T-helper 9 cell (primary cell): ENCODE data around the gene IFNK.
"Not testable (repeated sequence)": the region's sequence is repeated elsewhere in the genome, so short reads cannot be mapped to it uniquely, and the experiment has no call there.

Experiments used
- DNase-seq: peaks from one replicate; pipeline ENCODE4 v3.0.0-alpha.2; 2020
- total RNA-seq, 2 donors: gene quantifications; one replicate each; lab custom pipeline; 2026; lab: John Stamatoyannopoulos, UW

The IFNK gene, protein sequence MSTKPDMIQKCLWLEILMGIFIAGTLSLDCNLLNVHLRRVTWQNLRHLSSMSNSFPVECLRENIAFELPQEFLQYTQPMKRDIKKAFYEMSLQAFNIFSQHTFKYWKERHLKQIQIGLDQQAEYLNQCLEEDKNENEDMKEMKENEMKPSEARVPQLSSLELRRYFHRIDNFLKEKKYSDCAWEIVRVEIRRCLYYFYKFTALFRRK
- 0 reads per million in 2 donors for total RNA-seq

DNA sequence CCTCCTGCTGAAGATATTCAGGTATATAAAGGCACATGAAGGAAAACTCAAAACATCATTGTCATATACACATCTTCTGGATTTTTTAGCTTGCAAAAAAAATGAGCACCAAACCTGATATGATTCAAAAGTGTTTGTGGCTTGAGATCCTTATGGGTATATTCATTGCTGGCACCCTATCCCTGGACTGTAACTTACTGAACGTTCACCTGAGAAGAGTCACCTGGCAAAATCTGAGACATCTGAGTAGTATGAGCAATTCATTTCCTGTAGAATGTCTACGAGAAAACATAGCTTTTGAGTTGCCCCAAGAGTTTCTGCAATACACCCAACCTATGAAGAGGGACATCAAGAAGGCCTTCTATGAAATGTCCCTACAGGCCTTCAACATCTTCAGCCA, at the start of gene IFNK:
IFNK (plus strand) TSS at position 55 of the 400 bp plus-strand sequence; CDS start at position 102, 47 bp downstream.
- DNase-seq, result no peak

DNA sequence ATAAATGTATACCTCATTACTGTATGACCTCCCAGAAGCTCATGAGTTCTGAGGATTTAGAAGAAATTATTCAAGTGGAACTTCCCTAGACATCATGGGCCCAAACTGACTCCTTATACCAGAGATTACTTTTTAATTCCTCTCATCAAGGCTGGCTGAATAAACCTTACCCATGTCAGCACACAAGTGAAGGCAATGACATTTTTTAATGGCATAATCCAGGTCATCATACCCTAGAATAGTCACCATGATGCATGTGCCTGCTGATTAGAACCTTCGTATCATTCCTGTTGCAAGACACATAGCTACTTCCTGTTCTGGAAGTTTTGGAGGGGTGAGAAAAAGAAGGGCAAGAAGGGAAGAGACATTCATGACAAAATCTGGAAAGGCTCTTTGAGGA, 49.8 kb upstream of the IFNK start:
- DNase-seq, result no peak

DNA sequence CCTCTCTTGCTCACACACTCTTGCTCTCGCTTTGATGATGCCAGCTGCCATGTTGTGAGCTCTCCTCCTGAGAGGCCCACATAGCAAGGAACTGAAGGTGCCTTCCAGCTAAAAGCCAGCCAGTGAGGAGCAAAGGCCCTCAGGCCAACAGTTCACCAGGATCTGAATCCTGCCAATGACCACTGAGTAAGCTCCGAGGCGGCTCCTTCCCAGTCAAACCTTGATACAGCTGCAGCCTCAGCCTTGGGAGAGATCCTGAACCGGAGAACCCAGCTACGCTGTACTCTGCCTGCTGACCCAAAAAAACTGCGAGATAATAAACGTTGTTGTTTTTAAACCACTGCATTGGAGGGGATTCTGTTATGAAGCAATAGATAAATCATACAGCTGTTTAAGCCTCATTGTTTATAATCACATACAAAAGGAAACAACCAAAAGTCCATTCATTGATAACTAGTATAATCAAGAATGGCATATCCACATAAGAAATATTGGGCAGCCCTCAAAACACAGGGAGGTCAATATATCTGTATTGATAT, 49.0 kb upstream of the IFNK start:
- no peak for DNase-seq

DNA sequence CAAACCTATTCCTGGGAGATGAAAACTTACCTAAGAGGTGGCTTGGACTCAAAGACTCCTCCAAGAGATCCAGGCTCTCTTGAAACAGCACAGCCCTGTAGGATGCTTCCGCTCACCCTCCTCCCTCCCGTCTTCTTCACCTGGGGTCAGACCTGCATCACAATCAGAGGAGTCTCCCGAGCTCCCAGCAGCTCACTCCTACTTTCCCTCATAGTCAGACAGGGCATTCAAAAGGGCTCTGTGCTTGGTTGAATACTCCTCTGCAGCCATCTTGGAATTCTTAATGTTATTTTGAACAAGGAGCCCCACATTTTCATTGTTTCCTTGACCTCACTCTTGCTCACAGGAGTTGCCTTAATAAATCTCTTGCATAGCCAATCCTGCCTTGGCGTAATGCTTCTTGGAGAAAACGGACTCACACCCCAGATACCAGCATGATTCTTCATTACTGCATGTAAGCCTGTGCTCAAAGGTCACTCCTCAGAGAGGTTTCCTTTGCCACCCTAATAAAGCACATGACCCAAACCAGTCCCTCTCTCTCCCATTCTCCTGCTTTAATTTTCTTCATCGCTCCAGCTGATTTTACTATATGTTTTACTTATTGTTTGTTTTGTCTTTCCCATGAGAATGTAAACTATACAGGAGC, 47.1 kb upstream of the IFNK start:
- no peak for DNase-seq

DNA sequence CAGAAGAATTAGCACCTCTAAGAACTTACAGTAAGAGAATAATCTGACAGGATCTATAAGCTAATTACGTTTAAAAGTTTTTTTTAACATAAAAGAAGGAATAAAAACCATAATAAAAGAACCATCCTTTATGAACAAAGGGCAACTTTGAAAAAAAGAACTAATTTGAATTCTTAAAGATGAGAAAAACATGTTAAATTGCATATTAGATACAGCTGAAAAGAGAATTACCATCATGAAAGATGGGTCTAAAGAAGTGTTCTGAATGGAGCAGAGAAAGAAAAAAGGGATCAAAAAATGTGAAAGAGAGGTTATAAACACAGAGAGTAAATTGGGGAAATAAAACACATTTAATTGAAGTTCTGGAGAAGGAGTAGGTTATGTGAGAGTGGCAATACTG, 45.8 kb upstream of the IFNK start:
- no peak for DNase-seq

DNA sequence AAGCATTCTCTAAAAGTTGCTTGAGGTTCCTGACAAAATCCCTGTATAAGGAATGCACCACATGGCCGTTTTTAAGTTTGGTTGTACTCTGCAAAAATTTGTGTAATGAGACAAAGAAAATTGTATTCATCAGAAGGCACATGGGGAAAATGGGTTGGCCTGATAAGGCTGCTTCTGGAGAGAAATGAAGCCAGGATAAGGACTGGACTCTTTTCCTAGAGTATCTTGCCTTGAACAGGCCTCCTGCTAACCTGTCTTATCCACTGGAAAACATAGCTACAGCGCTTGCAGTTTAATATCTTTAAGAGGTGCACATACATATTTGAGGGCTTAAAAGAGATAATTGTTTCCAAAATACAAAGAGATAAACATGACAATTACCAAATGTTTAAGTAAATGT, 41.4 kb upstream of the IFNK start:
- DNase-seq, result no peak

DNA sequence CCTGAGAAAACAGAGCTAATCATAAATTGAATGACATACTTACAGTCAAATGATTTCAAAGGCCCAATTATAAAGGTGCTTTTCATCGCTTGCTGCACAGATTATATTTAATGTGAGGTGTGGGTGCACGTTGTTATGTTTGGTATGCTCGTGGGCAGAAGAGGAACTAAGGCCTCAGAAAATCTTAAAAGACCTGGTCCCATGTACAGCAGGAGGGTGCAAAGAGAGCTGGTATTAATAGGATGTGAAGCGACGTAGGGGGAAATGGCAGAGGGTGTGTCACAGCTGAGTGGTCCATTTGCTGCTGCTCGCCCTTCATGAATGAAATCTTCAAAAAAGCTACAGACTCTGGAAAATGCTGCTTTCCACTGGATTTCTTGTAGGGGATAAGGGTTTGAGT, 40.5 kb upstream of the IFNK start:
- no peak for DNase-seq

DNA sequence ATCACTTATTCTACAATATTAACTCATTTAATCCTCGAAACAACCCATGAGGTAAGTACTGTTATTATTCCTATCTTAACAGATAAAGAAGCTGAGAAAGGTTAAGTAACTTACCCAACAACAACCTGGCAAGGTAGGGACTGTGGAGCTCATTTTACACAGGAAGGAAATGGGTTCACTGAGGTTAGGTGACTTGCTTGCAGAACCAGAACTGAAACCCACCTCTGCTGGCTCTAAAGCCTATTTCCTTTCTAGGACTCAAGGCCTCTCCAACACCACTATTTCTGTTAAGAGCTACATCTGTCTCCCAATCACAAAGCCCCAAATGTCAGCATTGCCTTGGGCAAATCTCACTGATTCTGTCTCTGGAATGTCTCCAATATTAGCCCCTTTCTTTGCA, 38.9 kb upstream of the IFNK start:
- DNase-seq, result no peak

DNA sequence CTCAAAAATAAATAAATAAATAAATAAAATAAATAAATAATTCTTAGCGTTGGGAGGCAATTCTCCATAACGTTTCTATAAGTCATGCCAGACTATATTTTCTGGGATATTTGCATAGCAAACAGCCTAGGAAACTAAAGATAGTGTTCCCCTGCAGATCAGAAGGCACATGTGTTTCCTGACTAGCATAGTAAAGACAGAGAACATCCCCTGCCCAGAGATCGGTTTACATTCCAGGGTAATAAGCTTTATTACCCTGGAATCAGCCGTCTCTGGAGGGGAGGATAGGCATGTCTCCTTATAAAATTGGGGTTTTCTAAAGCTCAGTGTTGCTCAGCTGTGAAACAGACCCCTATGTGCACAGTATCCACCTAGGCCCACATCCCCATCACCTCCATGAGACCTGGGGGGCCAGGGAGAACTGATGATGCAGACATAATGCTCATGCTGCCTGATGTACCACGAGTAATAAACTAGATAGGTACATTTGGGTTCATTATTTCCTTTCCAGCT, 36.9 kb upstream of the IFNK start:
- no peak for DNase-seq

DNA sequence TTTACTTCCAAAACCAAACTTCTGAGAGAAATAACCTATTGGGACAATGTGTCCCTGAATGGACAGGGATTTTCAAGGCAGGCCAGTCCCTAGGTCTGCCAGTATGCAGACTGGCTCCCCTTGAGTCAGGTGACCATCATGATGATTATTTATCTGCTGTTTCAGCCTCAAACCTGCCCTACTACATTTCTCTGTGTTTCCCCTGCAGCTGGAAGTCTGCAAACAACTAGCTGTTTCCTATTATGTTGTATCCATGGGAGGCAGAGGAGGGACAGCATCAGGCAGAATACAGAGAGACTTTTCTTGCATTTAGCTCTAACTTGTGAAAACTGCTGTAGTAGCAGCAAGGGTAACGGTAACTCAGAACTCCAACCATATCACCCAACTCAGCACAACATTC, 36.2 kb upstream of the IFNK start:
- DNase-seq, result no peak

DNA sequence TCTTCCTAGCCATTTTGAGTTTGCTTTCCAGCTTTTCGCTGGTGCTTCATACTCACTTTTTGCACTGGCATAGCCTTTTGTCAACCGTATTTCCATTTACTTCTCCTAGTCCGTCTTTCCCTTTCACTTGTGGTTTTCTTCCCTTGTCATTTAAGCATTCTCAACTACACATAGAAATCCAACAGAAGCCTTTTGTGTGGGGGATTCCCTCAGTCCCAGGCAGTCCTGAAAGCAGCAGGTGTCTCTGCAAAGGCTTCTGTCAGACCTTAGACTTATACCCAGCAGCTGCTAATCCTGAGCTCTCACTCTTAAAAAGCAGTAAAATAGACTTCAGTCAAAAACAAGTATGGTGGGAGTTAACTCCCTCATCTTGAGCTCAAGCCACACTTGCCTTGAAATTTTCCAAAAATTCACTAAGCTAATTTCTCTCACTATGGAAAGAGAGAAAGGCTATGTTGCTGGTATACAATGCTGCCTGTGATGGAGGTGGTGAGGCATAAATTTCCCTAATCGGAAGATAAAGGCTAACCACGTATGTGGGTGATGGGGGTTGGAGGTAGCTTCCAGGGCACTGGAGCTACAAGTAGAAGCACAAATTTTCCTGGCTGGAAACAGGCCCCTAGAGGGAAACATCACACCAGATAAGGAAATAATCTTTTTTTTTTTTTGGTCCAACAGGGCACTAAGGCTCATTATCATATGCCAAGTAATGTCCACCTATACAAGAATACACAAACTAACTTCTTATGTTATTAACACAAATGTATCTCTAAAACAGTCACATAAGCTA, 34.8 kb upstream of the IFNK start:
- DNase-seq, result no peak

DNA sequence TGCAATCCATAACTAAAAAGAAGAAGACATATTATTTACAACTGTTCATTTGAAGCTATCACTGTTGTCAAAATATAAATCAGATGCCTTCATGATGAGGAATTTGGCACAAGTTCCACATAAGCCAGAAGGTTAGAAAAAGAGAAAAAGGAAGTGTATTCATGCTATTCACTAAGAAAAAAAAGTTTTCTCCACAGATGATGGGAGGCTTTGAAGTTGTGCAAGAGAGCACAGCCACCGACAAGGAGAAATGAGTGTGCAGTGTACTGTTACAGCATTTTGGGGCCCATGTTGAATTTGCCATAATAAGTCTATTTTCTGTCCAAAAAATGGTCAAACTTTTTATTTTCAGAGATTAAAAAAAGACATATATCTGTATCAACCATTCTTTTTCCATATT, 32.9 kb upstream of the IFNK start:
- DNase-seq, result no peak

DNA sequence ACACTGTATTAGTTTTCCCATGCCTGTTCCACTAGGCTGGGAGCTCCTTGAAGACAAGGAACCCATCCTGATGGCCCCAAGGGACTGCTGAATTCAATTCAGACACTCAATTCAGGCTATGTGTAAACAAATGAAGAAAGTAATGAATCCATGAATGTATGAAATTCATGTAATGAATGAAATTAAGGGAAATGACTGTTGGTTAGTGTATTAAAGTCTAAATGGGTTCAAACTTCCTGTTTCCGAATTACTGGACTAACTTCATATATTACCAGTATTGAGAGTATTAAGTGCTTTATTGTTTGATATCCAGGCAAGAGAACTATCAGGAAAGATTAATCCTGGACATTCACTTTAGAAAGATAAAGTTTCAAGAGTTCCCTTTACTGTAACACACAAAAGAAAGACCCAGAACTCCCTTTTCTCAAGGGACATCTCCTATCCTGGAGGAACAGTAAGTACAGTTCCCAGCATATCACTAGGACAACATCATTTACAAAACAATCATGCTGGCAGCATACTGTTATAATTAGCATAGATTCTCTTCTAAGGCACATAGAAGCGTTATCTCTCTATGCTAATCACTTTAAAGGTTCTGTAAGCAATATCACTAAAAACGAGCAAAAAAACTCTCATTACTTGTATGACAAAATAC, 28.5 kb upstream of the IFNK start:
- DNase-seq, result no peak

DNA sequence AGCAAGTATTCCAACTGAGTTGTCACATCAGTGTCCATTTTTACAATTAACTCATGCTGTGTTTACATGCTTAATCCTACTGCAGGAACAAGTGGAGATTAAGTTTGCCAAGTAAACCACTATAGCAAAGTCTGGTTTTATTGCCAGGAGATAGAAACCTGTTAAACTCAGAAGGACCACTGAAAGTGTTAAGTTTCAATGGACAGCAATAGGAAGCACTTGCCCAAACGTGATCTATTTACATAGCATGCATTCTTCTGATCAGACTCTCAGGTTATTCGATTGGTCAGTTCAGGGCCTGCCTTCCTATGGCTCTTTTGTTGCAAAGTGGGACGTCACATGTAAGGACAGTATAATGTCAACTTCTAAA, 28.0 kb upstream of the IFNK start:
- no peak for DNase-seq

DNA sequence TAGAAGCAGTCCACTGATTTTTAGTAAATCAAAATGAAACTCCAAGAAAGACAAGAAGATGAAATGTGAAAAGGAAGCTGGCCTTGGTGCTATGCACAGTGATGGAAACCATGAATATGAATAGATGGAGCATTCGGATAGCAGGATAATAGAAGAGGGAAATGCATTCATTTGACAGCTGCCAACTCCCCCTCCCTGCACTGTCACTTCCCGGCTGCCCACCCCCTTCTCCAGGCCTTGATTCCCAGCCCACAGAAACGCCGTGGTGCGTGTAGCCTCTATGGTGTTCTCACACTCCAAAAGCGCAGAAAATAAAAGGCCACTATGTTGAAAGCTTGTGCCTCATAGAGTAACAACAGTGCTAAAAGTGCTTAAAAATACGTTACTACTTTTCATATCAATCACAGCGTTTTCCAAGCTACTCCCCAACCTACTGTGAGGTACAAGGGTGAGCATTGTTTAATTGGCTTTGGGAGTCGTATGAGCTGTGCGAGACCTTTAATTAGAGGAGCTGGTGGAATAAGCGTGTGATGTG, 26.1 kb upstream of the IFNK start:
- no peak for DNase-seq

DNA sequence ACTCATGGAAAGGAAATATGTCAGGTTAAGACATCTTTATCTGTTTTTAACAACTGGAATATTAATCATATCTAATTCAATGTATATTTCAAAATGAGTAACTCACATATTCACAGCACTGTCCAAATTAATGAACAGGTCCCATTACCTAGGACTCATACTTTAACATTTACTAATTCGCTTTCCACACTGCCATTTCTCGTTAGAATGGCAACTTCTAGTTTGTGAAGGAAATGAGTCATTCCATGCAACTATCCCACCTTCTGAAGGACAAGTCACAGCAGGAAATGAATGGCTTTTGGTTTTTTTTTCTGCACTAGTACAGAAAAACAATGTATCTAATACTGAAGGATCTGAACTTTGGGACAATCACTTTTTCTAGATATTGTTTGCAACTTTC, 24.6 kb upstream of the IFNK start:
- DNase-seq, result no peak

DNA sequence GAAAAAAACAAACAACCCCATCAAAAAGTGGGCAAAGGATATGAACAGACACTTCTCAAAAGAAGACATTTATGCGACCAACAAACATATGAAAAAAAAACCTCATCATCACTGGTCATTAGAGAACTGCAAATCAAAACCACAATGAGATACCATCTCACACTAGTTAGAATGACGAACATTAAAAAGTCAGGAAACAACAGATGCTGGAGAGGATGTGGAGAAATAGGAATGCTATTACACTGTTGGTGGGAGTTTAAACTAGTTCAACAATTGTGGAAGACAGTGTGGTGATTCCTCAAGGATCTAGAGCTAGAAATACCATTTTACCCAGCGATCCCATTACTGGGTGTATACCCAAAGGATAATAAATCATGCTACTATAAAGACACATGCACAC, 23.2 kb upstream of the IFNK start:
- DNase-seq, result not testable (repeated sequence)

DNA sequence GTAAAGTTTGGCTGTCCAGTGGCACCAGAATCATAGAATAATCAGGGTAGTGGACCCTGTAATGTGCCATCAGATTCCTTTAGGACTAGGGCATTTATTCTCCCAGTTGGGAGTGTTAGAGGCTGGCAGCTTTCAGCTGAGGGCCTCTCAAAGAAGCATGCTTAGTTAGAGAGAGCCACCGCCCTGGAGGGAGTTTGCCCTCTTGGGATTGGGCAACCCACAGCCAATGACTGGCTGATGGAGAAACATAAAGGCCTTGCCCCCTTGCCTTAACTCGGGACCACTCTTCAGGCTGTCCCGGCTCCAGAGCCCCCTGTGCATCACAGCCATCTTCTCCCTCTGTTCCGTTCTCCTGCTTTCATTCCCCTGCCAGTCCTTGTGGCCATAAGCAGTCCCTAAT, 20.5 kb upstream of the IFNK start:
- no peak for DNase-seq

DNA sequence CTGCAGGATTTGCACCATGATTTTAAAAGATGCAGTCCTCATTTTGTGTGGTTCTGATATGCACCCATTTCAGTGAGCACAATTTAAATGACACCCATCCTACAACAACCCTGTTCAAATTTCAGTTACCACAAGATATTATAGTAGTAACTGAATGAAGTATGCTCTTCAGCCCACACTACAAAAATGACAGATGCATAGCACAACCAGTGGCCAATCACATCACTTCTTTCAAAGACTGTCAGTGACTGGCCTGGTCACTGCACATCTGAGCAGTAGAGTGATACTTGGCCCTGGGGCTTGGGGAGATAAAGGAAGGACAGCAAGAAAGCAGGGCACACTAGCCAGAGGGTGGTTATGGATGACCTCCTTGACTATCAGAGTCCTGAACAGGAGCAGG, 19.8 kb upstream of the IFNK start:
- DNase-seq, result no peak

DNA sequence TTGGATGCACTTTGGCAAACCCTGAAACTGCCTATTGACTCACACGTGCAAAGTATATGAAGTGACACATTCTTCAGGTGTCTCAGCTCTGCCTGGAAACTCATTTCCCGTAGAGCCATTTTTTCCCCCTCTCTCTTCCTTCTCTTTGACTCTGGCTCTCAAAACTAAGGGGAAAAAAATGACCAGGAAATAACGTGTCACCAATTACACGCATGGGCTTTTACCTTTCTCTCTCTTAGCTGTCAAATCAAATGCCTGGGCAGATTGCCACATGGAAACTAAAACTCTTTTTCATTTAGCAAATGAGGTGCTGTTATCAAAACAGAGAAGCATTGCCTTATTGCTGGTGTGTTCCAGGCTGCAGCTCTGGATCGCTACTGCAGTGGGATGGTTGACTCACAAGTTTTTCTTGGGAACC, 18.3 kb upstream of the IFNK start:
- DNase-seq, result no peak

DNA sequence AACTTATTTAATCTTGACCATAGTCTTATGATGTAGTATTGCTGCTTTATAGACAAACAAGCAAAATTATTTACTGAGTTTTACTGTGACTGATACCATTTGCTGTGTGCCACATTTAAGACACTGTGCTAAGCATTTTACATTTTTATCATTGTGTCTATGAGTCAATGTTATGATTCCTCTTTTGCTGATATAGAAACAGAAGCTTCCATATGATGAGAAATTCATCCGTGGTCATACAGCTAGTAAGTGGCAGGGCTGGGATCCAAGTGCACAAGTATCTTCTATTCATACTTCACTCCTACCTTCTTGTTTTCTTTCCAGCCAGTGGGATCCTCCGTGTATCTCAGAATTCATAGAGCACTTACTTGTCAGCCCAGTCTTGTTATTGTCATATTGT, 17.1 kb upstream of the IFNK start:
- no peak for DNase-seq

DNA sequence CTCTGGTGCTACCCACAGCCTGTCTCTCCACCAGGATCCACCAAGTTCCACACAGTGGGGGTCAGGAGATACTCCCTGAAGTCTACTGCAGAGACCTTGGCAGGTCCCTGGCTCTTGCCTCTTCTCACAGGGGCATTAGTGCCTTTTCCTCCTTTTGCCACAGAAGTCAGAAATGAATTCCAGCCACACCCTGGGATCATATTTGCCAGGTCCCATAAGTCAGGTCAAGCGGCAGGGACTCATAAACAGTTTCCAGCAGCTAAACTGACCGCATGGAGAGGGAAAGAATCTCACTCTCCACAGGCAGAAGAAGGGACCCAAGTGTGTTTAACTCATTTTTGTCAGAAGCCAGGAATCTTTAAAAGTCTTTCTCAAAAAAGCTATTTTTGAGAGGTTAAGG, 13.3 kb upstream of the IFNK start:
- no peak for DNase-seq

DNA sequence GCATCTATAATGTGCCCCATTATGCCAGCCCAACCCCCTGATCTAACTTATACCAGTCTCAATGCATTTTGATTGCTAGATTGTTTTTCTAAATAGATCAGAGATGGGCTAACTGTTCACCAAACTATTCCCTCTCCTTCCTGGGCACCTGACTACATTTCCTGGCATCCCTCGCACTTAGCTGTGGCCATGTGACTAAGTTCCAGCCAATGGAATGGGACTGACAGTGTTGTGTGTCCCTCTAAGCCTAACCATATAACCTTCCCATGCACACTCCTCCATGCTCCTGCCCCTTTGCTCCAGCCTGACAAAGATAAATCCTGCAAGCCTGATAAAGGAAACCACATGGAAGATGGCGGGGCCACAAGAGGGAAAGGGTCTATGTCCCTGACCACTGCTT, 12.3 kb upstream of the IFNK start:
- DNase-seq, result no peak
